ENCODE data around the gene SLC22A31.

SLC22A31 gene

DNA sequence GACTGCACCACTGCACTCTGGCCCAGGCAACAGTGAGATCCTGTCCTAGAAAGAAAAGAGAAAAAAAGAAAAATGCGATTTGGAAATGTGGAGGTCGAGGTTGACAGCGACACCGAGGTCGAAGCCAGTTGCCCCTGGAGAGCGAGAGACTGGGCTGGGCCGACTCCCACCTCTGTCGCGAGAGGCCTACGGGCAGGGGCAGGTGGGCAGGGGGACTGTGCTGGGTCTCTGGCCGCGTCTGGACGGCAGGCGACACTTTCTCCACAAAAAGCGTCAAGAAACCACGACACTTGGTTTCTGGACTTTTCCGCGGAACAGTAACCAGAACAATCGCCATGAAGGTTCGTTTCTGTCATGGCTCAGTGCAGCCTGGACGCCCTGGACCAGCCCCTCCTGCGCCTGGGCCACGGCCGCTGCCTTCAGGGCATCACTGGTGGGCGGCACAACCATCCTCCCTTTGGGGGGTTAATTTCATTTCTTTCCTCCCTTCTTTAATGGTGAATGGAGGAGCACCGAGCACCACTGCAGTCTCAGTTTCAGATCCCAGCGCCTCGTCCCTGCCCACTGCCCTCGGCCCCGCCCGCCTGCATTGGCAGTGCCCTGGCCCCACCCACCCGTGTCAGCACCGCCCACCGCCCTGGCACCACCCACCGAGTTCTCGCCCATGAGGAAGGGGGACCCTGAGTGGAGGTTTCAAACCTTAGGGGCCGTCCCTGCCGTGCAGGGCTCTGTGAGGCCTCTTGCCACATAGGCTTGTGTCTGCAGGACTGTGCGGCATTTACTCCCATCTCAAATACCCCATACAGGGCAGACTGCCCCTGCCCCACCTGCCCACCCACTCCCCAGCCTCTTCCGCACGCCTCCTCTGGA lies 47.3 kb downstream of the SLC22A31 start:
- no peak for DNase-seq

DNA sequence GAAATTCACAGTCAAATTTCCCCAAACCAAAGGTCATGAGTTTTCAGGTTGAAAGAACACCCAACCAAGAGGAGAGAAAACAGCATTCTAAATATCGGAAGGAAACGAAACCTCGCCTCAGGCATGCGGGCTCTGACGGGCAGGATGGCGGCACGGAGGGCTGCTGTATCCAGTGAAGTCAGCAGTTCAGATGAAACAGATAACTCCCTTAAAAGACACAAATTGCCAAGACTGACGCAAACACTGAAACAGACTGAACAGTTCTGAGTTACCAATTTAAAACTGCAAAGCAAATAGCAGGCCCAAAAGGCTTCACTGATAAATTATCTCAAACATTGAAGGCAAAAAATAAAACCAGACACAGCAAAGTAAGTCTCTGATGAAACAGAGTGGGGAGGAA lies 49.4 kb downstream of the SLC22A31 start:
- DNase-seq = no peak

DNA sequence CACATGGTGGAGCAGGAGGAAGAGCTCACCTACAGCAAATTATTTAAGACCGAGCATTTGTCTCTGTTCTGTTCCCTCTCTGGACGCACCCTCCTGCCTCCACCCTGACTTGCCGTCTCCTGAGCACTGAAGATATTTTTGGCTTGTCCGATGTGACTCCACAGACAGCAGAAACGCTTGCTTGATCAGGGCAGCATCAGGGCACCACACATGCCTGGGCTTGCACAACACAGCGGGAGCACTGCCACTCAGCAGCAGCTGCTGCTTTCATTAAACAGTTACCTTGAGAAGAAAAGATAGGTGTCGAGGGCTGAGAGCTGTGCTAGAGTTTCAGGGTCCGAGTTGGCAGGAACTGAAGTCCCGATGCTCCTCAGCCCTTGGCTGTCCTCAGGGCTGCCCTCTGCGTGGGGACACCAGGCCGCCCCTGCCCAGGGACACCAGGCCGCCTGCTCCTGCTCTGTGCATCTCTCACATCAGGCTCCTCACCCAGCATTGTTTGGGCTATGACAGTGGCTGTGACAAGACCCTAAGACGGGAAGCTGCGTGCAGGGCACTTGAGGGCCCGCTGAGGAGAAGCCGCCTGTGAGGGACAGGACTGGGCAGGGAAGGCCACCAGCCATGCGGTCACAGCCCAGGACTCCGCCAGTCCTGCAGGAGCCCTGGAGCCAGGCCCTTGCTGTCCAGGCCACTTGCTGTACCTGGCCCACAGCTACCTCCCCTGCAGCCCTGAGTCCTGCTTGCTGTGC lies 50.1 kb downstream of the SLC22A31 start:
- no peak for DNase-seq

DNA sequence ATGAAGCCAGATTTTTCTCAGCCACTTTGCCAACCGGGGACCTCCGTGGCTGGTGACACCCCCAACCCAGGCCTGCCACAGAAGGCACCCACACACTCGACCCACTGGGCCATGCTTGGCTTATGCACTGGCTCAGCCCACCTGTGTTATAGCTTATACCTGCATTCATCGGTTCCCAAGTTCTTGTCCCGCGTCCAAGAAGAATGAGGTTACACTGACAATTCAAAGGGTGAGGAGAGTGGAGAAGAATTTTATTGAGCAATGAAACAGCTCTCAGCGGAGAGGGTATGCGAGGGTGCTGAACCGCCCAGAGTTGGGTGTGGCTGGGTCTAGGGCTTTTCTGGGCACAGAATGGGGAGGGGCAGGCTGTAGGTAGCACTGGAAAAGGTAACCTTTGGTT lies 51.0 kb downstream of the SLC22A31 start:
- no peak for DNase-seq

DNA sequence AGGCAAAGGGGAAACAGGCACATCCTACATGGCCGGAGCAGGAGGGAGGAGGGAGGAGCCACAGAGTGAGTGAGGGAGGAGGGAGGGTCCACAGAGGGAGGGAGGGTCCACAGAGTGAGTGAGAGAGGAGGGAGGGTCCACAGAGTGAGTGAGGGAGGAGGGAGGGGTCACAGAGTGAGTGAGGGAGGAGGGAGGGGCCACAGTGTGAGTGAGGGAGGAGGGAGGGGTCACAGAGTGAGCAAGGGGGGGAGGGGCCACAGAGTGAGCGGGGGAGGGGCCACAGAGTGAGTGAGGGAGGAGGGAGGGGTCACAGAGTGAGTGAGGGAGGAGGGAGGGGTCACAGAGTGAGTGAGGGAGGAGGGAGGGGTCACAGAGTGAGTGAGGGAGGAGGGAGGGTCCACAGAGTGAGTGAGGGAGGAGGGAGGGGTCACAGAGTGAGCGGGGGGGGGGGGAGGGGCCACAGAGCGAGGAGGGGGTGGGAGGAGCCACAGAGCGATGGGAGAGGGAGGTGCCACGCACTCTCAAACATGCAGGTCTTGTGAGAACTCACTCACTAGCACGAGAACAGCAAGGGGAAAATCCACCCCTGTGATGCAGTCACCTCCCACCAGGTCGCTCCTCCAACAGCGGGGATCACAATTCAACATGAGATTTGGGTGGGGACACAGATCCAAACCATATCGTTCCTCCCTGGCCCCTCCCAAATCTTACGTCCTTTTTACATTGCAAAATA lies 53.1 kb downstream of the SLC22A31 start:
- DNase-seq = no peak

DNA sequence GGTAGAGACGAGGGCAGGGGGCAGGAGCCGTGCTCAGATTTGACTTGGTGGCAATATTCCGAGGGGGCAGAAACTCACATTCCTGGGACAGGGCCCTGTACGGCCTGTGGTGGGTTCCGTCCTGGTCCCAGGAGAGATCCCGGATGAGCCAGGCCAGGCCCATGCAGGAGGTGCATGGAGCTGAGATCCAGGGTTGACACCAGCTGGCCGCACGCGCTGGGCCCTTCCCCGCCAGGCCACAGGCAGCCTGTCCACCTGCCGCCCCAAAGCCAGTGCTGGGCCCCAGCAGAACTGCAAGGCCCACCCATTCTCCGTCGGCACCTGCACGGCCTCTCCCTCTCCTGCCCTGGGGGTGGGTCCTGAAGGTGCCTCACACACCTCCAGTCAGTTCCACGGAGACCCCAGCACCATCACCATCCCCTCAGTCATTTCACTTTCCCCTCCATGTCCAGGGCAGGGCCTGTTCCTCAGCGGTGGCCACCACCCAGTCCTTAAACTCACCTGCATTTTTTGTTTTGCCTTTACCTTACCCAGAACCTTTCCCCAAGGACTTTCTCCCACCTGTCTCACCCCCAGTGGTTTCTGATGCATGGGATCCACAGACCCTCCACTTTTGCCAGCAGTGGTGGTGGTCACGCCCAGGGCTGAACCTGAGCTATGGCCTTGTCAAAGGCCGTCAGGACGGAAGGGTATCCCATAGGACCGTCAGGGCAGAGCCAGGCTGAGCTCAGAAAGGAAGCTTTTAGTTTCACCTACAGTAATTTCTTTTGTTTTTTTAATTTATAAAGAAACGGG lies 53.9 kb downstream of the SLC22A31 start:
- no peak for DNase-seq

Measured in hypothalamus (tissue), 51 donors.